Frontal cortex (tissue), 4 donors: Measurements from ENCODE around the gene PRDM16. TPM values are rescaled to one million over a fixed set of nuclear protein-coding genes. Genes with fewer than 3 reads are reported as not detected.
A peak's percentile ranks its signal among the peaks of the same experiment; 100 is the strongest.
"Not testable (repeated sequence)": the region's sequence is repeated elsewhere in the genome, so short reads cannot be mapped to it uniquely, and the experiment has no call there.

Experiments
- DNase-seq, 2 donors: peaks; one replicate each; pipeline ENCODE4 v3.0.0; 2012; ENCODE audit warnings: low spot score in 2 of 2
- FAIRE-seq: peaks from 2 replicates; lab custom pipeline; 2012; peaks lifted over from hg19 to GRCh38; lab: Jason Lieb, UNC
- total RNA-seq: library from RNA; depleted of rRNA; stranded (reverse); fragments of >200 nt; gene quantifications from one replicate; pipeline ENCODE4 v1.2.3, GENCODE V29; 2014
- donor health status: control.
- donor health status: control.
- donor health status: control.

Gene PRDM16
- total RNA-seq, 1 donor from 2014 or later, result 1.6 TPM

DNA sequence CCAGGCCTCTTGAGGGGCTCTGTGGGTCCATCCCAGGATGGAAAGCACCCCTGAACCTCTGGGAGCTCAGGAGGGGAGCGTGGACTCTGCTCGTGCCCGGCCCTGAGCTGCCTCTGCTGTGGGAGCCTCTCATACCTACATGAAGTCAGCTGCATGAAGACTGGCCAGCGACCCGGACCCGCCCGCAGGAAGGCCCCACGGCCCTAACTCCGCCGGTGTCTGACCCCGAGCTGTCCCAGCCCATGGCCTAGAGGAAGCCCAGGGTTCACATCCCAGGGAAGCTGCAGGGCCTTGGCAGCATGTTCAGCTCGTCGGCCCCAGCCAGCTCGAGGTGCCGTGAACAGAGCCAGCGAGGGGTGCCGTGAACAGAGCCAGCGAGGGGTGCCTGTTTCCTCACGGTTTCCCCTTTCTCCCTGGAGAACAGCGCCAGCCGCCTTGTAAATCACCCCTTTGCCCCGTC, 207.4 kb downstream of the PRDM16 start:
- FAIRE-seq (no peak), DNase-seq (no peak)

DNA sequence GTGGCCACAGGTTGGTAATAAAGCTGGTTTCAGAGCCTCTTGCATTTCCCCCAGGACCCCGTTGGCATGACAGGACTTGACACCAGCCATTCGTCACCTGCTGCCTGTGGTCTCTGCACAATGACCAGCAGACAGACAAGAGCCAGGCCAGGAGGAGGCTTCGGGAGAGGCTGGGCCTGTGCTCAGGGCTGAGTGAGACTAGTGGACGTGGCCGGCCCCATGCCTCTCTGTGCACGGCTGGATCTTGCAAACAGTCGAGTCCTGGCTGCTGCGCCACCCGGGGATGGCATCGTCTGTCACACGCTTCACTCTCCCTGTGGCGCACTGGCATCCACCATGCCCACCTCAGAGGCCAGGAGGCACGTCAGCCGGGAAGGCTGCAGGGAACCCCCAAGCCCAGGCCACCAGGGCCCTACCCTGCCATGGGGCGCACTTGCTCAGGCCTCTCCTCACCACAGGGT, 208.0 kb downstream of the PRDM16 start:
- DNase-seq, result no peak
- FAIRE-seq, result no peak

DNA sequence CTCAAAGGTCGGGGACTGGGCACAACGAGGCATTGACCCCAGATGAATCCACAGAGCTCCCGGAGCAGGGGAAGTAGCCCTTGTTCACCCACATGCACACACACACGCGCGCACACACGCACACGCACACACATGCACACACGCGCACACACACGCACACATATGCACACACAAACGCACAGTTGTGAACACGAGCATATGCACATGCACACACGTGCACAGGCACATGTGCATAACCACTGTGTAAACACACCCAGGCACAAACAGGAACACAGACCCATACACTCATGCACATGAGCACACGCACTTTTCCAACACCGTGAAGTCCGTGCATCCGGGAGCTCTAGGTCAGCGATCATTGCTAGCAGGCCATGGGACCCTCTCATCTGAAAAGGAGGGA, 208.6 kb downstream of the PRDM16 start:
- DNase-seq, result no peak
- FAIRE-seq, result no peak

DNA sequence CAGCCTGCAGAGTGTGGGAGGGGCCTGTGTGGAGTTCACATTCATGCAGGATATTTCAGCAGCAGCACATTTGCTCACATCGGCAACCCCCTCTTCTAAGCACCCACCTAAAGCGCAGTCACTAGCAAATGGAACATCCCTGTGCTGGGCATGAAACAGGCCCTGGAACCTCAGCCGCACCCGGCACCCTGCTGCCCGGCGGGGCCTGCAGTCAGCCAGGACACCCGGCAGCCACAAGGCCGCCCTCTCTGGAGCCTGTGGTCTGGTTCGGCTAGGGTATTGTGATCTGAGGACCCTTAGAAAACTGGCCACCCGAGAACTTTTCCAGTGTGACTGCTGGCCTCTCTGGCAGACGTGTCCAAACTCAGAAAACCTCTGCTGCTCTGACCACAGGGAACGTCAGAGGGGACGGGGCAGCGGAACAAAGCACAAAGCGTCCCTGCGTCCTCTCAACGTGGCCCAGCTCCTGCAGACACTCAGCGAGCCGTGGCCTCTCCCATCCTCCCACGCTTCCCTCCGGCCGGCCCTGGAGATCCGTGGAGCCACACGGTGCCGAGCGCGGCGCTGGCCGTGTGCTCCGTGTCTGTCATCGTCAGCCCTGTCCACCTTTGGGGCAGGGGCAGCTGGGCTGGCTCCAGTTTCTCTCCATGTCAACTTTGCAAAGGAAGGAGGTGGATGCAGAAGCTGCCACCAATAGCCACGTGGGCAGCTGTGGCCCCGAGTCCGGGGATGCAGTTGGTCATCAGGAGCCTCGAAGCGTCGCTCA, 209.6 kb downstream of the PRDM16 start:
- FAIRE-seq, result no peak
- DNase-seq, result no peak

DNA sequence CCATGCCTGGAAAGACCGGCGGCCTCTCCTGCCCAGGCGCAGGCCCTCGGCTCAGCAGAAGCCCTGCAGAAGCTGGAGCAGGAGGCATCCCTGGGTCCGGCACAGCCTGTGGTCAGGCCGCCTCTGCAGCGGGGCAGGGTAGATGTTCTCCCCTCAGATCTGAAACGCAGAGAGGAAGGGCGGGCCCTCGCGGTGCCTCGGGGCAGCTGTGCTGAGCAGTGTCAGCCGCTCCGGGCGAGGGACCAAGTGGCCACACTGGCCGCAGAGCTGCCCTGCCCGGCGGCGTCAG, 210.1 kb downstream of the PRDM16 start:
- FAIRE-seq (no peak), DNase-seq (no peak)

DNA sequence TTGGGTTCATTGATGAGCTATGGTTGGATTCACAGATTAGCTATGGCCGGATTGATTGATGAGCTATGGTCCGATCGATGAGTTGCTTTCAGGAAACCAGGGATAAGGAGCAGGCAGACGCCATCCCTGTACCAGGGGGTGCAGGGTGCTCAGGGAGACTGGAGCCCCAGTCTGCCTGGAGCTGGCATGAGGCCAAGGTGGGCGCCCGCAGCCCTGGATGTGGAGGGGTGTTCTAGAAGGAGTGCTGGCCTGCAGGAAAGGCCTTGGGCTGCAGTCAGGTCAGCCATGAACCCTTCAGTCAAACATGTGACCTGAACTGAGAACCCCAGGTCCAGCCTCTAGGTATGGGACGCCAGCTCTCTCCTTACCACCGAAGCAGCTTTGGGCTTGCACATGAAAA, 212.7 kb downstream of the PRDM16 start:
- DNase-seq (no peak), FAIRE-seq (no peak)

DNA sequence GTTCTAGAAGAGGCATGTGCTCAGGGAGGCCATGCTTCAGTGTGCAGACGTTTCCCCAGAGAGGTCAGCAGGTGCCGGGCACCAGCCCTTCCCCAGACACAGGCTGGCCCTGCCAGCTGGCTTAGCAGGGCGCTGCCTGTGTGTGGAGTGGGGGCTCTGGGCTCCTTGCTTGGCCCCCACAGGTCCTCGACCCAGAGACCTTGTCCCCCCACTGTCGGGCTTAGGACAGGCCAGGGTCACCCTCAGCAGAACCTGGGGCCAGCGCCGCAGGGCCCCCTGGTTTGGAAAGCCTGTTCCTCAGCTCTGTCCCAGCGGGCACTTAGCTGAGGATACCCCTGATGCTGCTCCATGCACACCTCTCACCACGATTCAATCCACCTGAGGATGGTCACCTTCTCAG, 213.2 kb downstream of the PRDM16 start:
- FAIRE-seq (no peak), DNase-seq (no peak)

DNA sequence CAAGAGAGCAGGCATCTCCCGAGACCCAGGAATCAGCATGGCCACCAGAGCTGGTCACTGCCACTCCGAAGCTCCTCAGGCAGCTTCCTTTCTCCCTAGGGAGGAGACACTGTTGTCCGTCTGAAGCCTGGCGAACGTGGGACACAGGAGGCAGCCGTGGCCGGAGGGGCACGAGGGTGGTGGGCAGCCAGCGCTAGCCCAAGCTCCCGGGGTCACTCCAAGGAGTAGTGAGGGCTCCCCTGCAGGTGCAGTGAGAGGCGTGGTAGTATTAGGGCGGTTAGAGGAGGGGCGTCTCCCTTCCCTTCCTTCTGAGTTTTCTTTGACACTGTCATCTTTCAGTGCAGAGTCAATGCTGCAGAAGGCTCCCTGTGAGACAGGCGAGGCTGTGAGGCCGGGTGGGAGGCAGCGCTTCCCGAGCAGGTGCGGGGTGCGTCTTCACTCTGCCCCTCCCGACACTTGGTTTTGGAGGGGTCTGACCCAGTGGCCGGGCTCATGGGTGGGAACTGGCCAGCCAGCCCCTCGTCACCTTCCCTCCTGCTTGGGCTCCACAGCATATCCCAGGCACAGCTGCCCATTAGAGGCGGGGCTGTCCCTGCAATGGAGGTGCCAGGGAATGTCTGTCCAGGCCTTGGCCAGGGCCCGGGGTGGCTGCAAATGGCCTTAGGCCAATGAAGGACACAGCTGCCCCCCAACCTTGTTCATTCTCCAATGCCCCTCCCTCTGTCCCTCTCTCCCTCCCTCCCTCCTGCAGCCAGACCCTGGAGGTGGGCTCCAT, 213.8 kb downstream of the PRDM16 start:
- DNase-seq (no peak), FAIRE-seq (no peak)

DNA sequence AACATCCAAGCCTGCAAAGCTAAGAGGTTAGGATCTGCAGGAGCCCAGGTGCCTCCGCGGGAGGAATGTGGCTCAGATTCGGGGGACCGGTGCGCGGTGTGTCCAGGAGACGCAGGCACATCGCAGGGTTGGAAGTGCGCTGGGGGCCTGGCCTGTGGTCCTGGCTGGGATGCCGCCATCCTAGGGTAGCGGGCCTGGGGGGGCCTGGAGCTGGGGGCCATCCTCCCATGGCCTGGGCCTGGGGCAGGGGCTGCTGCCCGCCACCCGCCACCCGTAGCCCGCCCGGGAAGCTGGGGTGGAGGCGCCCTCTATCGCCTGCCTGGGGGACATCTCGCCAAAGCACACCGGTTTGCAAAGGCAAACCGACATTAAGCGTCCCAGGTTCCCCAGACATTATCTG, 214.8 kb downstream of the PRDM16 start:
- FAIRE-seq, result no peak
- peak; percentile 81 to 83 for DNase-seq

DNA sequence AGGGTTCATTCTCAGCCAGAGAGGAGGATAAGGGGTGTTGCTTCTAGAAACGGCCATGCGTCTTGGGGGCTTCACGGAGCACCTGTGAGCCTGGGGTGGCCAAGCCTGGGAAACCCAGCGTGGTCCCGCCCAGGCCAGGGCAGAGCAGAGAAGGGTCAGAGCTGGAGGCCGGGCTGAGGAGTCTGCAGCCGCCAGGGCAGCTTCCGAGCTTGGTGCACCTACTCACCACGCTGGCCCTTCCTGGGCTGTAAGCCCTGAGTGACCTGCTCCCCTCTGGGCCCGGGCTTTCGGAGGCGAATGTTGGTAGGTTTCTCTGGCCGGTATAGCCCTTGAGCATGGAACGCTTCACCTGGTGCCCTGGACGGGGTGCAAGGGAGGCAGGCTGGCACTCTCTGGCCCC, 215.7 kb downstream of the PRDM16 start:
- FAIRE-seq (no peak), DNase-seq (no peak)

DNA sequence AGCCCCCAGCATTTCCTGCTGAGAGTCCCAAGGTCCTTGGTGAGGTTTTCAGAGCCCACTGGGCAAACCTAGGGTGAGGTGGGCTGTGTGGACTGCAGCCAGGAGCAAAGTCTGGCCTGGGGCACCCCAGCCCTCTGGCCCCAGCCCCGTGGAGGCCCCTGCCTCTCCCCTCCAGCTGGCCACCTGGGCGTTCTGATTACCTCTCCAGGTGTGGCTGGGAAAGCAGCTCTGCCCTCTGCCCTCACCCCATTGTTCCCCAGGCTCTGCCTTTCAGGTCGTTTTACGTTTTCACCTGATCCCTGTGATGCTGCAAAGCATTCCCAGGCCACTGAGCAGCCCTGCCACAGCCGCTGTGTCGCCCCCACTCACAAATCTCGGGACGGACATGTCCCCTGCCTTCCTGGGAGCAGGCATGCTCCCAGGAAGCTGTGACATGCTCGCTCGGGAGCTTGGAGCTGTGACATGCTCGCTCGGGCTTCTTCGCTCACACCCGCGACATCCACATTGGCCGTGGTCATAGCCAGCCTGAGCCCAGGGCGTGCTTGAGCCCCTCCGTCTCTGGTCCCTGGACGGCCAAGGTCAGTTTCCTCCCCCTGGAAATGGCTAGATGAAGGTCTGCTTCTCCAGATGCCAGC, 216.2 kb downstream of the PRDM16 start:
- no peak for DNase-seq

DNA sequence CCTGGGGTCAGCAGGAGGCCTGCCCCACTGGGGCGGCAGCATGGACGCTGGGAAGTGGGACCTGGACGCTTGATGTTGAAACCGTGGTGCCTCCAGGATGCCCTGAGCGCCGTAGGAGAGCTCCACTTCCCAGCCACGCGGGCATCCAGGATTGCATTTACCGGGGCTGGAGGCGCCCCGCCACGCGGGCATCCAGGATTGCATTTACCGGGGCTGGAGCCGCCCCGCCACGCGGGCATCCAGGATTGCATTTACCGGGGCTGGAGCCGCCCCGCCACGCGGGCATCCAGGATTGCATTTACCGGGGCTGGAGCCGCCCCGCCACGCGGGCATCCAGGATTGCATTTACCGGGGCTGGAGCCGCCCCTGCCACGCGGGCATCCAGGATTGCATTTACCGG, 218.1 kb downstream of the PRDM16 start:
- DNase-seq, FAIRE-seq: not testable (repeated sequence)

More for the DNA sequence above, 216.2 kb downstream of the PRDM16 start:
- FAIRE-seq, result no peak

DNA sequence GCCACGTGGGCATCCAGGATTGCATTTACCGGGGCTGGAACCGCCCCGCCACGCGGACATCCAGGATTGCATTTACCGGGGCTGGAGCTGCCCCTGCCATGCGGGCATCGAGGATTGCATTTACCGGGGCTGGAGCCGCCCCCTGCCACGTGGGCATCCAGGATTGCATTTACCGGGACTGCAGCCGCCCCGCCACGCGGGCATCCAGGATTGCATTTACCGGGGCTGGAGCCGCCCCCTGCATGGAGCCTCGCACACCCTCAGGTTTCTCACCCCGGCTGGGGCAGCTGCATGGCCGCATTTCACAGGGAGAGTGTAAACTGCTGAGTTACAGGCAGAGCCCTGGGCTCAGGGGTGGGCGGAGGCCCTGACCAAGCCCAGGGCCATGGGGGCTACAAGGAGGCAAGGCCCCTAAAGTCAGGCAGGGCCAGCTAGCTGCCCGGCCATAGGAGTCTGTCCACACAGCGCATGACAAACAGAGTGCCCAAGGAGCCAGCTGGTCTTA, 218.7 kb downstream of the PRDM16 start:
- FAIRE-seq (no peak), DNase-seq (no peak)

DNA sequence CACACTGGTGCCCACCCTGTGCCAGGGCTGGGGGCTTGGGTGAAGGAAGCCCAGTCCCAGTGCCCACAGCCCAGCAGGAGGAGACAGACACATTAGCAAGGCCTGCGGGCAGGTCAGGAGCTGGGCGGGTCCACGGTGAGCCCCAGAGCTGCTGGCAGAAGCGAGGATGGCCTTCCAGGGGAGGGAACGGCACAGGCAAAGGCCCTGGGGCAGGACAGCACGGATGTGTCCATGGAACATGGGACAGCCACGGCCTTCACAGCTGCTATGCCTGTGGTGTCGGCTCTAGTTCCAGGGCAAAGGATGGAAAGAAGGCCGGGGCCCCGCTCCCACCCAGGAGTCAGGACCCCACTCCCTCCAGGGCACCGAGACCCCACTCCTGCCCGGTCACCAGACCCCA, 220.5 kb downstream of the PRDM16 start:
- FAIRE-seq, result no peak
- DNase-seq, result no peak

DNA sequence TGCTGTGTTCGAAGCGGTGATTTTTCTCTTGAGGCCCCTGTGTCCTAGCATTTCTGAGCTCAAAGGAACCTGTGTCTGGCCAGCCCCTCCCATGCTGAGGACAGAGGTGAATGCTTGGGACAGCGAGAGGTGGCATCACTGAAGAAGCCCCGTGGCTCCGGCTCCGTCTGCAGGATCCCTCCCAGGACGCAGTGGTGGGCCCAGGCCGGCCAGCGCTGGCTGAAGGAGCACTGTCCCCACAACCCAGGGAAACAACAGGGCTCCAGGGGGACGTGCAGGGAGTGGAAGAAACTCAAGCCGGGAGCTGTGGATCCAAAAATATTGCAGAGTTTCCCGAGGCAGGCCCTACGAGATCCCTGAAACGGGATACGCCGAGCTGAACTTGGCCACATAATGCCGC, 221.4 kb downstream of the PRDM16 start:
- FAIRE-seq, result no peak
- no peak for DNase-seq

DNA sequence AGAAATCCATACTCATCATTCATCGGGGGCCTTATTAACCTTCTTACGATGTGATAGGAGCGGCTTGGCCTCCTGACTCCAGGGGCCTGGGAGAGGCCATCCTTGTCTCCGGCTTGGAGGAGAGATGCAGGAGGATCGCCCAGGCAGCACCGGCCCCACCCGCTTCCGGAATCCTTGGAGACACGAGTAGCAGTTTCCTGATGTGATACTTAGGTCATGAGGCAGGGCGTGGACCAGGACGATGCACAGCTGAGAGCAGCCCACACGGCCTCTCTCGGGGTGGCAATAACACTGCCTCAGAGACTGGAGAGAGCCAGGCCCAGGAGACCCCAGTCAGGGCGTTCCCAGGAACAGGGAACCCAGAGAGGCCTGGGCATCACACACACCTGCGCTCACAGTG, 221.9 kb downstream of the PRDM16 start:
- no peak for FAIRE-seq
- no peak for DNase-seq

DNA sequence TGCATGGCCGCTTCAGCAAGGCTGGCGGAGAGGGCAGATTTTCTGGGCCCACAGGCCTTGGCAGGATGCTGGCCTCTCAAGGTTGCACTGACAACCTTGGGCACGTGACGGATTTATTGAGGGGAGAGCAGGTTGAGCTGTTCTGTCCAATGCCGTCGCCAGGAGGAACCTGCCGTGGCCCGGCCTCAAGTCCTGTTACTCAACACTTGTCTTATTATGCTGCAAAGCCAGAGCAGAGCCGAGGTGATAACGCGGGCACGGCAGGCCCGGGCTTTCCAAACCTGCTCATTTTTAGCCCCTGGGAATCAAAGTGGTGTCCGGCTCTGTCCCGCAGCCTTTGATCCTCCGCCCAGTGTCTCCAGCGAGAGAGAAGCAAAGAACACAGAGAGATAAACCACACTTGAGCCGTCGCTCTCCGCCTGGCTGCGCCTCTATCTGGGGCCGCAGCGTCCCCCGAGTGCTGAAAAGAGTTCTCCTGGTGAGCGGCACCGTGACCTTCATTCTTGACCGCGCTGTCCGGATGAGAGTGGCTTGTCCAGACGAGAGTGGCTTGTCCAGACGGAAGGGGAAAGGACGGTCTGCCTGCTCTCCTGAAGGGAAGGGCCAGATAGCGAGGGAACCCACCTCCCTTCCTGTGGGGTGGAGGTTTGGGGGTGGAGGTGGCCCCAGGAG, 223.2 kb downstream of the PRDM16 start:
- DNase-seq, result no peak
- FAIRE-seq, result no peak

DNA sequence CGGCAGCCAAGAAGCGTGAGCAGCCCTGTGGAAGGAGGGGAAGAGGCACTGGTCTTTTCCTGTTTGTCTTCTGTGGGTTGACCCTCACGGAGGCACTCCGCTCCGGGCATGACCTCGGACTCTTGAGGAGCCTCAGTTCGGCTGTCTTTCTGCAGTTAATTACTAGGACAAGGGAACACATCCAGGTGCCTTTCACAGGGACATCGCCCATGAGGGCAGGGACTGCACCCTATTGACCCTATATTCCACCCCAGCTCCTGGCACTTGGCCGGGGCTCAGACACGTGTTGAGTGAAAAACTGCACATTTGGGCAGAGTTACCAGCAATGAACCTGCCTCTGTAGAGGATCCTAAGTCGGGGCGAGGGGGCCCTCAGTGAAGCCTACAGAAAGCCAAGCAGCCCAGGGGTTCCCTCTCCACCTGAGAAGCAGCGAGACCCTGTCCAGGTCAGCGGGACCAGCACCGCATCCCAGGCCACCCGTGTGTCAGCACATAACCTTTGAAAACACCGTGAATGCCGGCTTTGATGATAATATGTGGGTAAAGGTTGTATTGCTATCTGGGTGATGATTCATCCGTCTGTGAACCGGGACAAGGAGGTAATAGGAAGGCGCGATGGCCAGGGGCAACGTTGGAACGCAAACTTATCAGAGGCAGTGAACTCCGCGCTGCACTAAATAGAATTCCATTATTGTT, 224.0 kb downstream of the PRDM16 start:
- DNase-seq (no peak), FAIRE-seq (no peak)

DNA sequence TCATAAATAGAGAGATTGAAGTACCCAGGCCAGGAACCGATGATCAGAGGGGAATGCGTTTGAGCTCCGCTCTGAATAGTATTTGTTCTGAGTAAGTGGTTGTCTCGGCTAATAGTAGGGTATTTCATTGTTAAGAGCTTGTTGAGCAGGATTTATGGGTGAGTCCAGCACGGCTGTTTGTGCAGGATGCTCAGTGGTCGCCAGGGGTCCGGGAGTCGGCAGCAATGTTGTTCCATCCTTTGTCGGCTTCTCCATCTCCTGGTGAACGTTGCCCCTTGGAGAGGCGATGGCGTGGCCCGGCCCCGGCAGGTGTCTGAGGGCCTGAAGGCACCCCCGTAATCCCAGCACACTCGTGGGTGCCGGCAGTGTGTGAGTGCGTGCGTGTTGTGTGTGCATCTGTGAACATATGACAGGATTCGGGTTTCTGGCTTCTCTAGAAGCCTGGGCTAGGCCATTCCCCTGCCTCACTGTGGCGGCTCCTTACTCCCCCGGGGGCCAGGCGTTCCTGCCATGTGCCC, 224.6 kb downstream of the PRDM16 start:
- DNase-seq (no peak), FAIRE-seq (no peak)
